Left lobe of liver (tissue), 2 donors: ENCODE results near the gene UPB1. TPM values are rescaled to one million over a fixed set of nuclear protein-coding genes. Genes with fewer than 3 reads are reported as not detected.

Experiments used
- ATAC-seq: fragments of 200-7000 bp; cut with Tn5 transposase; one replicate; pipeline ENCODE4 v1.9.1; 2020; ENCODE audit warnings: mild to moderate bottlenecking, moderate library complexity
- DNase-seq: peaks from one replicate; pipeline ENCODE4 v3.0.0-alpha.2; 2020; ENCODE audit warnings: low spot score
- total RNA-seq: library from RNA; stranded (reverse); gene quantifications from one replicate; pipeline ENCODE4 v1.2.1, GENCODE V29; 2021
- donor health status: DM: no; HTN: no; CAD: no; lungs with moderate emphysema.
- donor health status: DM: no; HTN: yes; CAD: no.

Gene UPB1
- total RNA-seq, 1 donor from 2014 or later: 184 TPM

GRCh38 chr22:24555165-24556039, 60.3 kb downstream of the UPB1 start, which contains the start of gene SNRPD3:
Gene SNRPD3, plus strand, starts transcription at chr22:24555999. Its CDS starts 1,676 bp downstream, at chr22:24557675.
- ATAC-seq: peak; percentile 80
- DNase-seq: peak; percentile 100

DNA sequence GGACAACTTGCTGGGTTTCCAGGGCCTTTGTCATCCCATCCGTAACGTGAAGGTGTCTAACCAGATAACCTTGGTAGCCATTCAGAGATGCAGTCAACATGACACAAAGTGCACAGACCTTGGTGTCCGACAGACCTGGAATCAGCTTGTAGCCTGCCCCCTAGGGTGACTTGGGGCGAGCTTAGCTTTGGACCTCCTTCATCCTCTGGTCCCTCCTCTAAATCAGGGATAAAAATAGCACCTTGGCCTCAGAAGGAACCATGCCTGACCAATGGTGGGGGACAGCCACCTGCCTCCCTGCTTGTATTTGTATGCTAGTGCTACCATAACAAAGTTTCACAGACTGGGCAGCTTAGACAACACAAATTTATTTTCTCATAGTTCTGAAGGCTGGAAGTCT, 64.3 kb downstream of the UPB1 start:
- no peak for ATAC-seq
- no peak for DNase-seq

DNA sequence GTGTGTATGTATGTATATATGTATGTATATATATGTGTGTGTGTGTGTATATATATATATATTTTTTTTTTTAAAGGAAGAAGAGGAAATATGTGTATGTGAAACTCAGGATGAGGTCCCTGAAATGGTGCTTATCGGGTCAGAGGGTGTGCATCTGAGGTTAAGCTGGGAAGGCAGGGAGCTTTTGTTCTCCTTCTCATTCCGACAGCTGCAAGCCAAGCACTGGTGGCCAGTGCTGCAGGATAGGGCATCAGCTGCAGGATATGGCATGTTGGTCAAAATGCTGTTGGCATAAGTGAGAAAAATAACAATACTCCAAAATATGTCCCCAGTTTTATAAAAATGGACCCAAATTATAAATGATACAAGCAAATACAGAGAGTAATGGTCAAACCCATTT, 68.1 kb downstream of the UPB1 start:
- DNase-seq: no peak
- ATAC-seq: no peak

DNA sequence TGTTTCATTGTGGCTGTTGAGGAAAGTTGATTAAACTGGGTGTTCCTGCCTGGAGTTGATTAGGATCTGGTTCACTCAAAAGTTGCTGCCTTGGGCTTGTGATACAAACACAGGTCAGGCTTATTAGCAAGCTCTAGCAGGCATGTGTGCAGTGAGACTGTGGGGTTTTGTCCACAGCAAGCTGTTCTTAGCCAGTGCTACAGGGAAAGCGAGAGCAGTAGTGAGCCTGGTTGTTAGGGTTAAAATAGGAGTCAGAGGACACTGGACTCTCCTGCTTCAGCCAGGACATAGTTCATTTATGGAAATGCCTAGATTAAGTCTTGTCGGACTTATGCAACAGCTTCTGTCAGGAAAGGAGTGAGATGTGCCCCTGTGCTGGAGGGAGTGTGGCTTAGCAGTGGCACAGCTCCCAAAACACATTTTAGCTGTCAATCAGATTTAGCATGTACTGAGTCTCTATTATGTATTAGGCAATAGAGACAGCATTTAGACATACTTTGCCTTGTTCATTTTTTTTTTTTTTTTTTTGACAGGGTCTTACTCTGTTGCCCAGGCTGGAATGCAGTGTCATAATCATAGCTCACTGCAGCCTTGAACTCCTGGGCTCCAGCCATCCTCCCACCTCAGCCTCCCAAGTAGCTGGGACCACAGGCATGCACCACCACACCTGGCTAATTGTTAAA, 69.4 kb downstream of the UPB1 start:
- ATAC-seq (peak; percentile 87), DNase-seq (peak; percentile 73)

DNA sequence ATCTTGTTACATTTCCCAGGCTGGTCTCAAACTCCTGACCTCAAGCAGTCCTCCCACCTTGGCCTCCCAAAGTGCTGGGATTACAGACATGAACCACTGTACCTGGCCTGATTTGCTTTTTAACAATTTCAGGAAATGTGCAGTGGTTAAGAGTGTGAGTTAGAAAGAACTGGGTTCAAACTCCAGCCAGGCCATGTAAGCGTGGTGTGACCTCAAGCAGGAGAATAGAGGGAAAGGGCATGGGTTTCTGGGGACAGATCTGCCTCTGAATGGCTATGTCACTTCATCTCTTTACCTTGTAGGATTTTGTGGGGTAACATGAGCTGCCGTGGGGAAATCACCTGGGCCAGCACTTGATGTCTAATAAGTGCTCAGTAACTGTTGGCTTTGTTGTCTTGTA, 69.9 kb downstream of the UPB1 start:
- peak; percentile 52 for ATAC-seq

GRCh38 chr22:24566899-24567511, 71.9 kb downstream of the UPB1 start:
- DNase-seq (no peak), ATAC-seq (no peak)

More for the DNA sequence above, 69.9 kb downstream of the UPB1 start:
- no peak for DNase-seq

- DNase-seq: no peak
- ATAC-seq: peak; percentile 4
Observed at GRCh38 chr22:24567668-24568067, 72.5 kb downstream of the UPB1 start.

- DNase-seq (no peak), ATAC-seq (peak; percentile 17)
Observed at GRCh38 chr22:24571266-24571665, 76.1 kb downstream of the UPB1 start.

GRCh38 chr22:24576778-24577177, 81.6 kb downstream of the UPB1 start:
- peak; percentile 67 for ATAC-seq
- DNase-seq: no peak

Other genes starting within 250 kb of the UPB1 start
- gene SPECC1L, start 224.5 kb upstream of the UPB1 start, total RNA-seq: 25.2 TPM
- gene ADORA2A, start 67.7 kb upstream of the UPB1 start, total RNA-seq: 4.1 TPM
- gene GUCD1, start 59.8 kb downstream of the UPB1 start, total RNA-seq: 192 TPM
- gene SNRPD3, start 60.7 kb downstream of the UPB1 start, total RNA-seq: 37.7 TPM
- 37.7 TPM for gene LRRC75B, start 97.7 kb downstream of the UPB1 start, total RNA-seq
- gene GGT1, start 107.9 kb downstream of the UPB1 start, total RNA-seq: 166 TPM